Endothelial cell of umbilical vein (primary cell): ENCODE data around the gene PALD1. TPM values are rescaled to one million over a fixed set of nuclear protein-coding genes. Genes with fewer than 3 reads are reported as not detected.

Experiments
- BruUV-seq: library from RNA; stranded (reverse); fragments of 400-500 nt; replicated peaks from 2 replicates; lab custom pipeline; 2021; lab: Mats Ljungman, UMichigan
- CTCF ChIA-PET: fragments of 300-600, 350-600 bp; sonication (Branson Sonifier 250); formaldehyde crosslinking; loops from one replicate; lab custom pipeline; 2021; ENCODE audit warnings: antibody characterized with exemption, inconsistent platforms; lab: Charles Lee
- POLR2A ChIA-PET: fragments of 300-600, 350-600 bp; sonication (Branson Sonifier 250); formaldehyde crosslinking; loops from one replicate; lab custom pipeline; 2021; ENCODE audit warnings: antibody characterized with exemption, inconsistent platforms; lab: Charles Lee
- DNase-seq: peaks from one replicate; pipeline ENCODE4 v3.0.0-alpha.2; 2011; ENCODE audit warnings: low read depth, low spot score
- FAIRE-seq: peaks from 2 replicates; lab custom pipeline; 2011; peaks lifted over from hg19 to GRCh38; lab: Jason Lieb, UNC
- H2AFZ ChIP-seq: 2 replicates; pipeline ENCODE4 v1.6.0; 2012; ENCODE audit warnings: low read depth, low read length, control low read depth, inconsistent platforms
- H3K27ac ChIP-seq: 2 replicates; pipeline ENCODE4 v1.5.1; 2011; ENCODE audit warnings: low read depth, mild to moderate bottlenecking, control low read depth, low read length, moderate library complexity; ENCODE audit not compliant: insufficient read depth
- H3K27me3 ChIP-seq, 2 experiments: 2 replicates each; pipeline versions ENCODE4 v1.6.0 to v1.6.1; 2011; ENCODE audit warnings: low read length in 2 of 2, mixed read lengths in 1 of 2; ENCODE audit not compliant: control insufficient read depth in 2 of 2, insufficient read depth in 2 of 2
- H3K36me3 ChIP-seq, 2 experiments: 2 replicates in 1 of 2; 3 replicates in 1 of 2; pipeline ENCODE4 v1.5.1; 2011; ENCODE audit warnings: low read length in 2 of 2, mild to moderate bottlenecking in 1 of 2, moderate library complexity in 1 of 2; ENCODE audit not compliant: control insufficient read depth in 2 of 2, insufficient read depth in 2 of 2; ENCODE audit errors: extremely low read depth in 1 of 2
- H3K4me1 ChIP-seq: 3 replicates; pipeline ENCODE4 v1.5.1; 2011; ENCODE audit warnings: mild to moderate bottlenecking, low read length; ENCODE audit not compliant: control insufficient read depth, insufficient read depth; ENCODE audit errors: extremely low read depth
- H3K4me2 ChIP-seq: 2 replicates; pipeline ENCODE4 v1.6.1; 2011; ENCODE audit warnings: low read length, control low read depth, mixed read lengths; ENCODE audit not compliant: insufficient read depth
- H3K4me3 ChIP-seq, 3 experiments: fragments of 200-600 bp in 1 of 3; sonication (generic), shearing (Covaris generic) in 1 of 3; replicated peaks in 1 of 3; 2 replicates each; pipeline ENCODE4 v1.5.1; 2011 to 2016; ENCODE audit warnings: control low read depth in 3 of 3, low read length in 3 of 3, mild to moderate bottlenecking in 2 of 3, inconsistent platforms in 1 of 3, low read depth in 1 of 3, moderate library complexity in 1 of 3; ENCODE audit not compliant: insufficient read depth in 1 of 3
- H3K79me2 ChIP-seq: 2 replicates; pipeline ENCODE4 v1.6.0; 2012; ENCODE audit warnings: low read length, inconsistent platforms; ENCODE audit not compliant: control insufficient read depth, insufficient read depth
- H3K9ac ChIP-seq: replicated peaks from 2 replicates; pipeline ENCODE3; 2011; ENCODE audit warnings: low read length, control low read depth; ENCODE audit not compliant: insufficient read depth; ENCODE audit errors: extremely low read depth
- H3K9me1 ChIP-seq: replicated peaks from 3 replicates; pipeline ENCODE4 v1.6.0; 2011; ENCODE audit warnings: mild to moderate bottlenecking, low read length; ENCODE audit not compliant: control insufficient read depth, insufficient read depth; ENCODE audit errors: extremely low read depth
- H3K9me3 ChIP-seq: replicated peaks from 2 replicates; pipeline ENCODE4 v1.5.1; 2012; ENCODE audit warnings: low read length, inconsistent platforms; ENCODE audit not compliant: control insufficient read depth, insufficient read depth
- H4K20me1 ChIP-seq: replicated peaks from 2 replicates; pipeline ENCODE3; 2011; ENCODE audit warnings: mild to moderate bottlenecking, low read length; ENCODE audit not compliant: control insufficient read depth, insufficient read depth; ENCODE audit errors: extremely low read depth
- EZH2 ChIP-seq: IDR thresholded peaks from 2 replicates; pipeline ENCODE4 v1.6.1; 2012; ENCODE audit warnings: borderline replicate concordance, low read depth, mild to moderate bottlenecking, moderate library complexity, low read length, inconsistent platforms; ENCODE audit not compliant: severe bottlenecking
- GATA2 ChIP-seq: IDR thresholded peaks from 2 replicates; pipeline ENCODE4 v1.7.0; 2011; ENCODE audit warnings: low read depth, mild to moderate bottlenecking, moderate library complexity, mixed read lengths, low read length; ENCODE audit not compliant: insufficient read length, insufficient read depth
- POLR2AphosphoS5 ChIP-seq: IDR thresholded peaks from 2 replicates; pipeline ENCODE4 v1.6.1; 2012; ENCODE audit warnings: low read depth, mild to moderate bottlenecking, control low read depth, low read length, moderate library complexity; ENCODE audit not compliant: insufficient read depth
- dilution Hi-C: fragments of 300-500 bp; cut with MboI; formaldehyde crosslinking; loops from one replicate; pipeline ENCODE4 v1.15.0; 2019; ENCODE audit warnings: low sequenced_read_pairs; ENCODE audit not compliant: extremely low pct_ligation_motif_present
- intact Hi-C: fragments of 100-400 bp; cut with micrococcal nuclease; formaldehyde crosslinking; loops from one replicate; pipeline ENCODE4 v1.10.0; 2022
- polyA plus RNA-seq, 4 experiments: library from polyadenylated mRNA; depleted of rRNA in 3 of 4; stranded (reverse) in 3 of 4; unstranded in 1 of 4; fragments of >200 nt; gene quantifications; 2 replicates each; pipeline versions ENCODE4 v1.2.1 to v1.2.3, GENCODE V29; 2011 to 2012; ENCODE audit warnings: missing spikeins in 1 of 4
- total RNA-seq: library from RNA; stranded (reverse); gene quantifications from 2 replicates; pipeline ENCODE4 v1.2.3, GENCODE V29; 2021
- TF ChIP-seq, protein P1 (sequence below): IDR thresholded peaks from 2 replicates; pipeline ENCODE4 v1.6.1; 2011; ENCODE audit not compliant: insufficient read depth, insufficient read length

Gene PALD1
- total and polyA plus RNA-seq, 2 donors (not counting 3 experiments of a cell fraction or from before 2014, with no cell fraction given): 16.6 to 73.3 TPM

GRCh38 chr10:70596110-70596798, 117.7 kb downstream of the PALD1 start:
- Histone ChIP-seq H3K9me3 (no peaks in the 10 kb centered on the region), H3K27ac (no peak overlapping the region), H3K4me3 (no peak overlapping the region), H3K9me1 (no peaks in the 10 kb centered on the region), H2AFZ (no peak overlapping the region), H3K4me1 (no peaks in the 10 kb centered on the region), H3K79me2 (no peaks in the 10 kb centered on the region), H3K9ac (no peak overlapping the region), H3K27me3 (peaks cover 3% of the 10 kb centered on the region in 2 experiments), H4K20me1 (no peaks in the 10 kb centered on the region), H3K4me2 (no peak overlapping the region), H3K36me3 (no peaks in the 10 kb centered on the region)
- TF ChIP-seq GATA2 (no peak), EZH2 (no peak), POLR2AphosphoS5 (no peak)
- TF ChIP-seq, protein P1, sequence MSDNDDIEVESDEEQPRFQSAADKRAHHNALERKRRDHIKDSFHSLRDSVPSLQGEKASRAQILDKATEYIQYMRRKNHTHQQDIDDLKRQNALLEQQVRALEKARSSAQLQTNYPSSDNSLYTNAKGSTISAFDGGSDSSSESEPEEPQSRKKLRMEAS: no peak
- DNase-seq: no peak
- ChIA-PET POLR2A (no interaction called here), CTCF (no interaction called here)
- BruUV-seq: no TSS peak
- dilution Hi-C loops (no loop called here), intact Hi-C loops (no loop called here)
- FAIRE-seq: no peak
